H1 (cell line): ENCODE data around the gene FGF11. TPM values are rescaled to one million over a fixed set of nuclear protein-coding genes. Genes with fewer than 3 reads are reported as not detected.

Source experiments
- KDM1A ChIP-seq: fragments of 200-600, 300-600 bp; sonication (generic); IDR thresholded peaks from 2 replicates; pipeline ENCODE4 v1.7.1; 2016; ENCODE audit warnings: mild to moderate bottlenecking, low read length, borderline replicate concordance
- NANOG ChIP-seq: IDR thresholded peaks from 2 replicates; pipeline ENCODE4 v1.6.1; 2011; ENCODE audit warnings: low read length, low read depth, mild to moderate bottlenecking, inconsistent platforms; ENCODE audit not compliant: insufficient read depth, poor library complexity, severe bottlenecking
- polyA plus RNA-seq, 7 experiments: library from polyadenylated mRNA; depleted of rRNA in 3 of 7; stranded (reverse) in 5 of 7; unstranded in 2 of 7; fragments of >200 nt in 5 of 7; fragments of 200-250 nt in 2 of 7; gene quantifications; 1 replicate in 5 of 7; 2 replicates in 1 of 7; 4 replicates in 1 of 7; pipeline versions ENCODE4 v1.2.1 to v1.2.3, GENCODE V29; 2011 to 2013; ENCODE audit warnings: missing spikeins in 2 of 7, mixed read lengths in 2 of 7
- total RNA-seq: library from RNA; stranded (reverse); fragmentation: NEBNext Ultra II Directional; extraction: Animal tissue kit (Norgen Biotek cat#: 25700); gene quantifications from 2 replicates; pipeline ENCODE4 v1.2.1, GENCODE V29; 2021

The FGF11 gene
- total and polyA plus RNA-seq, 2 of the 8 experiments (the other 6 are each of a cell fraction or from before 2014, with no cell fraction given), result 11.8 to 26.1 TPM

DNA sequence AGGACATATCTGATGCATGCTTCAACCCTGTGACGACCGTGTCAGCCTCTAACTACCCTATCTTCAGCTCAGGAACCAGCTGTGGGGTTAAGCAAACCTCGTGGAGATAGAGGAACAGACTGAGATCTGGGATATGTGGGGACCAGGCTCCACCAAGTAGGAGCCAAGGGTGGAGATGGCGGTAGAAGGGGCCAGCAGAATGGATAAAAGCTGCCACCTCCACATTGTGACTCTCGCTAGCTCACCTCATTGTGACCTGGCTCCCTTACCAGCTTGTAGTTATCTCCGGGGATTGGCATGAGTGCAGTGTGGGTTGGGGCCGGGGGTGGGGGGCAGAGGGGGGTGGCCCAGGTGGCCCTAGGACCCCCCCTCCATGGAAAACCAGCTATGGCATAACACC, 14.0 kb upstream of the FGF11 start, which contains the start of gene SPEM2 (continued):
- TF ChIP-seq NANOG (no peak), KDM1A (no peak)
- TF ChIP-seq, all 59 proteins: peak for 0
